Measurements from ENCODE around the gene CLEC6A. TPM values are rescaled to one million over a fixed set of nuclear protein-coding genes. Genes with fewer than 3 reads are reported as not detected.

The CLEC6A gene
- total RNA-seq, 1 donor from 2014 or later = not detected

DNA sequence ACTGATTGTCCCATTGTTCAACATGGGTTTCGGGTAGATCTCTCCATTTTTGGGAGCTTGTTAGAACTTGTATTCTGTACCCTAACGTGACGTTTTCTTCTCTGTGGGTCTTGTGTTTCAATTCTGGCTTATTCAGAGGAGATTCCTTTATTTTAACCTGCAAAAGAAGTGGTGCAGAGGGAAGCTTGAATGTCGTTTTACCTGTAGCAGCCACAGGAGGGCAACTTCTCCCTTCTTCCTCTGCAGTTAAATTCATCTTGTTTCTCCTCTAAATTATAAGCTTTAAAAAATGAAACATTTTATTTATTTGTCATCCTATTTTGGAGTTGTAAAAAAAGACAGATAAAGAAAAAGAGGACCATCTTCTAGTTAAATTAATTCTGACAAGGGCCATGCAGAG, 43.9 kb downstream of the CLEC6A start:
- Histone ChIP-seq H3K36me3 (no peaks in the 10 kb centered on the region), H3K27ac (replicated peaks) (no peak overlapping the region), H3K9me3 (replicated peaks) (no peaks in the 10 kb centered on the region), H3K4me1 (no peaks in the 10 kb centered on the region), H3K27me3 (ENCODE audit: low read depth) (peaks cover 23% of the 10 kb centered on the region), H3K4me3 (no peak overlapping the region)
- TF ChIP-seq, protein P1, sequence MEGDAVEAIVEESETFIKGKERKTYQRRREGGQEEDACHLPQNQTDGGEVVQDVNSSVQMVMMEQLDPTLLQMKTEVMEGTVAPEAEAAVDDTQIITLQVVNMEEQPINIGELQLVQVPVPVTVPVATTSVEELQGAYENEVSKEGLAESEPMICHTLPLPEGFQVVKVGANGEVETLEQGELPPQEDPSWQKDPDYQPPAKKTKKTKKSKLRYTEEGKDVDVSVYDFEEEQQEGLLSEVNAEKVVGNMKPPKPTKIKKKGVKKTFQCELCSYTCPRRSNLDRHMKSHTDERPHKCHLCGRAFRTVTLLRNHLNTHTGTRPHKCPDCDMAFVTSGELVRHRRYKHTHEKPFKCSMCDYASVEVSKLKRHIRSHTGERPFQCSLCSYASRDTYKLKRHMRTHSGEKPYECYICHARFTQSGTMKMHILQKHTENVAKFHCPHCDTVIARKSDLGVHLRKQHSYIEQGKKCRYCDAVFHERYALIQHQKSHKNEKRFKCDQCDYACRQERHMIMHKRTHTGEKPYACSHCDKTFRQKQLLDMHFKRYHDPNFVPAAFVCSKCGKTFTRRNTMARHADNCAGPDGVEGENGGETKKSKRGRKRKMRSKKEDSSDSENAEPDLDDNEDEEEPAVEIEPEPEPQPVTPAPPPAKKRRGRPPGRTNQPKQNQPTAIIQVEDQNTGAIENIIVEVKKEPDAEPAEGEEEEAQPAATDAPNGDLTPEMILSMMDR (IDR thresholded peaks at IDR 0.05; ENCODE audit: borderline replicate concordance) = no peak
- intact Hi-C loops (cut with micrococcal nuclease) = no loop called here
- no peak for DNase-seq

DNA sequence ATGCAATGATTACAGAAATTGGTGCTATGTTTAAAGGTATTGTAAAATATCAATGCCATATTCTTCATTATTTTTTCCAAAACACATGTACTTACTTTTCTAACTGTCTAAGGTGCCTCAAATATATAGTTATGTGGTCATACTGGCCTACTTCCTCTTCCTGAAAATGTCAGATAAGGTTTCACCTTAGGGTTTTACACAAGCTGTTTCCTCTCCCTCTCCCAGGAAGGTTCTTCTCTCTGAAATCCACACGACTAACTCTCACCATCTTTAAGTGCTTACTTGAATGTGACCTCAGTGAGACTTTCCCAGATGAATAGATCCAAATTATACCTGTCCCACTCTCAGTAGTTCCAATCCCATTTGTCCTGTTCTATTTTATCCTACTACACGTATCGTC, 46.0 kb downstream of the CLEC6A start:
- no peaks in the 10 kb centered on the region for H3K4me1 ChIP-seq
- H3K36me3 ChIP-seq = no peaks in the 10 kb centered on the region
- no peak overlapping the region for H3K4me3 ChIP-seq
- peaks cover 14% of the 10 kb centered on the region for H3K27me3 ChIP-seq (ENCODE audit: low read depth)
- H3K27ac ChIP-seq (replicated peaks) = no peak overlapping the region
- no peaks in the 10 kb centered on the region for H3K9me3 ChIP-seq (replicated peaks)
- TF ChIP-seq, protein P1 (IDR thresholded peaks at IDR 0.05; ENCODE audit: borderline replicate concordance) = no peak
- intact Hi-C loops (cut with micrococcal nuclease) = no loop called here
- no peak for DNase-seq

DNA sequence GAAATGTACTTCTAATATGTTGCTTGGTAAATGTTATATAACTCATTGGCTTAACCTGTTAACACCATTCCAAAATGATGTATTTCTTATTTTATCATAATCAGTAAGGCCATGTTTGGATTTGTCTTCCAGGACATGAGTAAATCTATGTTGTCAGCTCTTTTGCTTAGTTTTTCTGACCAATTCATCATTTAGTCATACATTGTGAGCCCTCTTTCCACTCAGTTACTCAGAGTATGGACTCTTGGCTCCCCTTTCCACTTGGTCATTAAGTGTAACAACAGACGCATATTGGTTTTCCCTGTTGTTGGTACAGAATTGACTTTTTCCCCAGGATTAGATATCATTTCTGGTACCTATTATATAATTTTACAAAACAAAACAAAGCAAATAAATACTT, 48.6 kb downstream of the CLEC6A start:
- Histone ChIP-seq H3K27me3 (ENCODE audit: low read depth) (peaks cover 26% of the 10 kb centered on the region), H3K4me3 (no peak overlapping the region), H3K9me3 (replicated peaks) (no peaks in the 10 kb centered on the region), H3K27ac (replicated peaks) (no peak overlapping the region), H3K4me1 (no peaks in the 10 kb centered on the region), H3K36me3 (no peaks in the 10 kb centered on the region)
- intact Hi-C loops (cut with micrococcal nuclease) = no loop called here
- no peak for DNase-seq
- TF ChIP-seq, protein P1 (IDR thresholded peaks at IDR 0.05; ENCODE audit: borderline replicate concordance) = no peak

DNA sequence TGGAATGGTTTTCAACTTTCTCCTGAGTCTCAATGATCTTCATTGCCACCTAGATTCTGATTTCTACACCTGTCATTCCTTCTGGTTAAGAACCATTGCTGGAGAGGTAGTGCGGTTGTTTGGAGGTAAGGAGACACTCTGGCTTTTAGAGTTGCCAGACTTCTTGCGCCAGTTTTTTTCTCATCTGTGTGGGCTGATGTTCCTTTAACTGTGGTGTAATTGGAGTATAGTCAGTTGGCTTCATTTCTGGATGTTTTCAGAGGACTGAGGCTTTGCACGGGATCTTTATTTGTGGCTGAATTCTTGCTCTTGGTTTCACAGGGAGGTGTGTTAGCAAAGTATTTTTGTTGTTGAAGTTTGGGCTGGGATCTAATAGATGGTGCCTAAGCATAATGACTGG, 51.8 kb downstream of the CLEC6A start:
- no peaks in the 10 kb centered on the region for H3K4me1 ChIP-seq
- no peaks in the 10 kb centered on the region for H3K9me3 ChIP-seq (replicated peaks)
- TF ChIP-seq, protein P1 (IDR thresholded peaks at IDR 0.05; ENCODE audit: borderline replicate concordance) = no peak
- no peak for DNase-seq
- peaks cover 40% of the 10 kb centered on the region for H3K27me3 ChIP-seq (ENCODE audit: low read depth)
- intact Hi-C loops (cut with micrococcal nuclease) = no loop called here
- no peaks in the 10 kb centered on the region for H3K36me3 ChIP-seq
- no peak overlapping the region for H3K27ac ChIP-seq (replicated peaks)
- H3K4me3 ChIP-seq = no peak overlapping the region

DNA sequence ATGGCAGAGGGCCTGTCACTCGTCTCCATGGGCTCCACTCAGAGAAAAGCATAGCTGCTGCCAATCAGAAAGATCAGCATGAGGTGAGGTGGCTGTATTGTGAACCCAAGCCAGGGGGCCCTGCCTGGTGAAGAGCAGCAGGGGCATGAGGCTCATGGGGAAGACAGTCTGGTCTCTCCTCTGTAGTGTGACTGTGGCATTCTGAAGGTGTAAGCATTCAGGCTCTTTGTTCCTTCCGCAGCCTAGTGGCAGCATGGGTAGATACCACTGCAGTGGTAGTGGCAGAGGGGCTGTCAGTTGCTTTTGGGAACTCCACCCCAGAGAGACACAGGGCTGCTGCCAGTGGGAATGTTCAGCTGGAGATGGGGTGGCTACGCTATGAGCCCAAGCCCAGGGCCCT, 52.5 kb downstream of the CLEC6A start:
- H3K36me3 ChIP-seq = no peaks in the 10 kb centered on the region
- no peaks in the 10 kb centered on the region for H3K9me3 ChIP-seq (replicated peaks)
- DNase-seq = no peak
- H3K27me3 ChIP-seq (ENCODE audit: low read depth) = peaks cover 45% of the 10 kb centered on the region
- no peak overlapping the region for H3K27ac ChIP-seq (replicated peaks)
- TF ChIP-seq, protein P1 (IDR thresholded peaks at IDR 0.05; ENCODE audit: borderline replicate concordance) = no peak
- no peak overlapping the region for H3K4me3 ChIP-seq
- intact Hi-C loops (cut with micrococcal nuclease) = no loop called here
- no peaks in the 10 kb centered on the region for H3K4me1 ChIP-seq
